ENCODE data around the gene EIF3D.

Gene EIF3D

DNA sequence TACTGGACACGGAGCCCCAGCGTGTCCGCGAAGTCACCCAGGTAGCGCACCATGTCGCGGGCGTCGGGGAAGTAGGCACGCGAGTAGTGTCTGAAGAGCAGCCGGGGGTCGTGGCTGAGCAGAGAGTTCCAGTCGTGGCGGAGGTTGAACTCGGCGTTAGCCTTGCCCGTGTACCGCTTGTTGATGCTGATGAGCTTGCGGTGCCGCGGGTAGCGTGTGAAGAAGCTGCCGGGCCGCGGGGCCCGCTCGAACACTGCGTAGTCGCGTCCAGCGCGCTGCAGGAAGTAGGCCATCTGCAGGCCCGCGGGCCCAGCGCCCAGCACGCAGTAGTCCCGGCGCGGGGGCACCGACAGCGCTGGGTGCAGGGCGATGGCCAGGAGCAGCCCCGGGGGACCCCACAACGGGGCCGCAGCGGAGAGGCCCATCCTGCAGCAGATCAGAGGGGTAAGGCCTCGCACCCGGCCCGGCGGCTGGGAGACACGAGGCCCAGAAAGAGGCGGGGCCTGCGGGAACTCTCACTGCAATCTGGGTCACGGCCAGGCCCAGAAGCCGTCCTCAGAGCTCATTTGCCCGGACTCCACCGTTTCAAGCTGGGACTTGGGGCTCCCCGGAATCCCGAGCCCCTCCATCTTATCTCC, 22.8 kb downstream of the EIF3D start:
- TF ChIP-seq POLR2AphosphoS5 (IDR thresholded peaks at IDR 0.05; ENCODE audit: low read depth): no peak
- TF ChIP-seq, protein P1, sequence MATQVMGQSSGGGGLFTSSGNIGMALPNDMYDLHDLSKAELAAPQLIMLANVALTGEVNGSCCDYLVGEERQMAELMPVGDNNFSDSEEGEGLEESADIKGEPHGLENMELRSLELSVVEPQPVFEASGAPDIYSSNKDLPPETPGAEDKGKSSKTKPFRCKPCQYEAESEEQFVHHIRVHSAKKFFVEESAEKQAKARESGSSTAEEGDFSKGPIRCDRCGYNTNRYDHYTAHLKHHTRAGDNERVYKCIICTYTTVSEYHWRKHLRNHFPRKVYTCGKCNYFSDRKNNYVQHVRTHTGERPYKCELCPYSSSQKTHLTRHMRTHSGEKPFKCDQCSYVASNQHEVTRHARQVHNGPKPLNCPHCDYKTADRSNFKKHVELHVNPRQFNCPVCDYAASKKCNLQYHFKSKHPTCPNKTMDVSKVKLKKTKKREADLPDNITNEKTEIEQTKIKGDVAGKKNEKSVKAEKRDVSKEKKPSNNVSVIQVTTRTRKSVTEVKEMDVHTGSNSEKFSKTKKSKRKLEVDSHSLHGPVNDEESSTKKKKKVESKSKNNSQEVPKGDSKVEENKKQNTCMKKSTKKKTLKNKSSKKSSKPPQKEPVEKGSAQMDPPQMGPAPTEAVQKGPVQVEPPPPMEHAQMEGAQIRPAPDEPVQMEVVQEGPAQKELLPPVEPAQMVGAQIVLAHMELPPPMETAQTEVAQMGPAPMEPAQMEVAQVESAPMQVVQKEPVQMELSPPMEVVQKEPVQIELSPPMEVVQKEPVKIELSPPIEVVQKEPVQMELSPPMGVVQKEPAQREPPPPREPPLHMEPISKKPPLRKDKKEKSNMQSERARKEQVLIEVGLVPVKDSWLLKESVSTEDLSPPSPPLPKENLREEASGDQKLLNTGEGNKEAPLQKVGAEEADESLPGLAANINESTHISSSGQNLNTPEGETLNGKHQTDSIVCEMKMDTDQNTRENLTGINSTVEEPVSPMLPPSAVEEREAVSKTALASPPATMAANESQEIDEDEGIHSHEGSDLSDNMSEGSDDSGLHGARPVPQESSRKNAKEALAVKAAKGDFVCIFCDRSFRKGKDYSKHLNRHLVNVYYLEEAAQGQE (IDR thresholded peaks at IDR 0.05; ENCODE audit: insufficient replicate concordance, low read depth): no peak
- TF ChIP-seq GABPA (IDR thresholded peaks at IDR 0.05; ENCODE audit: low read depth): no peak
- TF ChIP-seq, protein P2, sequence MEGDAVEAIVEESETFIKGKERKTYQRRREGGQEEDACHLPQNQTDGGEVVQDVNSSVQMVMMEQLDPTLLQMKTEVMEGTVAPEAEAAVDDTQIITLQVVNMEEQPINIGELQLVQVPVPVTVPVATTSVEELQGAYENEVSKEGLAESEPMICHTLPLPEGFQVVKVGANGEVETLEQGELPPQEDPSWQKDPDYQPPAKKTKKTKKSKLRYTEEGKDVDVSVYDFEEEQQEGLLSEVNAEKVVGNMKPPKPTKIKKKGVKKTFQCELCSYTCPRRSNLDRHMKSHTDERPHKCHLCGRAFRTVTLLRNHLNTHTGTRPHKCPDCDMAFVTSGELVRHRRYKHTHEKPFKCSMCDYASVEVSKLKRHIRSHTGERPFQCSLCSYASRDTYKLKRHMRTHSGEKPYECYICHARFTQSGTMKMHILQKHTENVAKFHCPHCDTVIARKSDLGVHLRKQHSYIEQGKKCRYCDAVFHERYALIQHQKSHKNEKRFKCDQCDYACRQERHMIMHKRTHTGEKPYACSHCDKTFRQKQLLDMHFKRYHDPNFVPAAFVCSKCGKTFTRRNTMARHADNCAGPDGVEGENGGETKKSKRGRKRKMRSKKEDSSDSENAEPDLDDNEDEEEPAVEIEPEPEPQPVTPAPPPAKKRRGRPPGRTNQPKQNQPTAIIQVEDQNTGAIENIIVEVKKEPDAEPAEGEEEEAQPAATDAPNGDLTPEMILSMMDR (IDR thresholded peaks at IDR 0.05; ENCODE audit: insufficient read depth, low read length): no peak
- TF ChIP-seq SPI1 (IDR thresholded peaks at IDR 0.05; ENCODE audit: borderline replicate concordance, low read depth): no peak
- Histone ChIP-seq H3K27me3 (ENCODE audit: insufficient read depth, poor library complexity, severe bottlenecking) (no peaks in the 10 kb centered on the region), H3K27ac (replicated peaks) (peak overlapping the region; percentile 37), H3K4me3 (replicated peaks; ENCODE audit: insufficient read depth, low read length) (peak overlapping the region; percentile 60)
- no peak for DNase-seq (ENCODE audit: low read depth in 1 of 2, low spot score in 1 of 2)

DNA sequence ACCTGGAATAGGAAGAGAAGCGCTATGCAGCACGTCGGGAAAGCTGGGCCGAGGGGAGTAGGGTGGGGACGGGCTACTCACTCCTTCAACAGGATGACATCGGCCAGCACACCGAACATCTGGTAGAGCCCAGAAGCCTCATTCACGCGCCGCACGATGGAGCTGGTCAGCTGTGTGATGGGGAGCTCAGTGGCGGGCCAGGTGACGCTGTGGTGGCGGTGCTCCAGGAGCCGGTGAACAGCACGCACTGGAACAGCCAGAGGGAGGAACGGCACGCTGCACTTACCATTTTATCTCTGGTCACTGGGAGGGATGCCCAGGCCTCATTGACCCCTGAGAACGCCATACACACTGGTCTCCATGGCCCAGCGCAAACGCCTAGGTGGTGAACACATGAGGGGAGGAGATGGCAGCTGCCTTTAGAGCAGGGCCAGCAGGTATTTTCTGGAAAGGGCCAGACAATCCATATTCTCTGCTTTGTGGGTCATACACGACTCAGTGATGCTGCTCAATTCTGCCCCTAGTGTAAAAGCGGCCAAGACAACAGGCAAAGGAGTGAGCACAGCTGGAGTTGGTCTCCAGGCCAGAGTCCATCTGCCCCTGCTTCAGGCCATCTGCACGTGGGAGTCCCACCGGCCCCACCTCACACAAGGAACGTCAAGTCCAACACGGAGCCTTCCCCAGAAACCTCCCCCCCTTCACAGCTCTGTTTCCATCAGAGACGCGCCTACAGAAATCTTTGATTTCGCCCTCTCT, 30.9 kb downstream of the EIF3D start:
- TF ChIP-seq SPI1 (IDR thresholded peaks at IDR 0.05; ENCODE audit: borderline replicate concordance, low read depth): no peak
- TF ChIP-seq GABPA (IDR thresholded peaks at IDR 0.05; ENCODE audit: low read depth): no peak
- TF ChIP-seq, protein P1 (IDR thresholded peaks at IDR 0.05; ENCODE audit: insufficient replicate concordance, low read depth): no peak
- Histone ChIP-seq H3K4me3 (replicated peaks; ENCODE audit: insufficient read depth, low read length) (no peak overlapping the region), H3K27ac (replicated peaks) (no peak overlapping the region), H3K27me3 (ENCODE audit: insufficient read depth, poor library complexity, severe bottlenecking) (no peaks in the 10 kb centered on the region)
- no peak for DNase-seq (ENCODE audit: low read depth in 1 of 2, low spot score in 1 of 2)

DNA sequence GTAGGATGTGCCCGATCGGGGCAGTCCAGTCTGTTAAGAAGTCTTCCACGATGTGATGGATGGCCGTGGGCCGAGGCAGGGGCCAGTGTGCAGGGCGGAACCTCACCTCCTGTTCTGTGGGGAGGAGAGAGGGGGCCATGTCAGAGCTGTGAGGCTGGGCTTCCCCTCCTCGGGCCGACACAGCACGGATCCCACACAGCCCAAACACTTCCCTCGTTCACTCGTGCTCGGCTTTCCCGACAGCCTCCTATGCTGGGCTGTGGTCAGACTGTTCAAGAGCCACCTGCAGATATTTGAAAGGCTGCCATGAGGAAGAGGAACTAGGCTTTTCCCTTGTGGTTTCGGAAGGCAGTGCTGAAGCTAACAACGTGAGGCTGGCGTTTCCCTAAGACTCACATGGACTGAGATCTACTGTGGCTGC, 35.3 kb downstream of the EIF3D start:
- H3K4me3 ChIP-seq (replicated peaks; ENCODE audit: insufficient read depth, low read length): no peak overlapping the region
- TF ChIP-seq, protein P1 (IDR thresholded peaks at IDR 0.05; ENCODE audit: insufficient replicate concordance, low read depth): no peak
- TF ChIP-seq POLR2AphosphoS5 (IDR thresholded peaks at IDR 0.05; ENCODE audit: low read depth) (peak; percentile 70), SPI1 (IDR thresholded peaks at IDR 0.05; ENCODE audit: borderline replicate concordance, low read depth) (peak; percentile 92), GABPA (IDR thresholded peaks at IDR 0.05; ENCODE audit: low read depth) (no peak)
- TF ChIP-seq, protein P2 (IDR thresholded peaks at IDR 0.05; ENCODE audit: insufficient read depth, low read length): no peak
- H3K27me3 ChIP-seq (ENCODE audit: insufficient read depth, poor library complexity, severe bottlenecking): no peaks in the 10 kb centered on the region
- H3K27ac ChIP-seq (replicated peaks): peak overlapping the region; percentile 77
- DNase-seq (ENCODE audit: low read depth in 1 of 2, low spot score in 1 of 2): peak; percentile 91 to 94
